RWPE2 (cell line): ENCODE data around the gene ZNF678.

Experiments used
- ATAC-seq: fragments of 200-7000 bp; cut with Tn5 transposase; 3 replicates; pipeline ENCODE4 v1.9.1; 2021; ENCODE audit warnings: low read depth
- DNase-seq: peaks from one replicate; pipeline ENCODE4 v3.0.0-alpha.2; 2020; ENCODE audit warnings: low spot score
- H3K27ac ChIP-seq: fragments of 450-650 bp; 2 replicates; pipeline ENCODE4 v1.5.1; 2017; ENCODE audit warnings: mild to moderate bottlenecking; ENCODE audit not compliant: poor library complexity, severe bottlenecking
- H3K27me3 ChIP-seq: fragments of 250-450 bp; sonication (Bioruptor Pico); 2 replicates; pipeline ENCODE4 v1.5.1; 2021; ENCODE audit warnings: mild to moderate bottlenecking, moderate library complexity; ENCODE audit not compliant: insufficient read depth, poor library complexity, severe bottlenecking
- H3K36me3 ChIP-seq: fragments of 250-450 bp; sonication (Bioruptor Pico); 2 replicates; pipeline ENCODE4 v1.5.1; 2020; ENCODE audit warnings: low read depth, mild to moderate bottlenecking, moderate library complexity
- H3K4me1 ChIP-seq: fragments of 250-450 bp; sonication (Bioruptor Pico); 2 replicates; pipeline ENCODE4 v1.5.1; 2021; ENCODE audit warnings: mild to moderate bottlenecking, moderate library complexity; ENCODE audit not compliant: insufficient read depth, poor library complexity, severe bottlenecking
- H3K4me3 ChIP-seq: fragments of 250-450 bp; sonication (Bioruptor Pico); 2 replicates; pipeline ENCODE4 v1.5.1; 2021; ENCODE audit warnings: mild to moderate bottlenecking, moderate library complexity; ENCODE audit not compliant: severe bottlenecking
- H3K9me3 ChIP-seq: fragments of 250-450 bp; sonication (Bioruptor Pico); 2 replicates; pipeline ENCODE4 v1.5.1; 2021; ENCODE audit warnings: mild to moderate bottlenecking, moderate library complexity; ENCODE audit not compliant: severe bottlenecking
- TF ChIP-seq, protein P1 (sequence below): fragments of 450-650 bp; IDR thresholded peaks from one replicate; pipeline ENCODE4 v1.5.1; 2017; ENCODE audit warnings: mild to moderate bottlenecking, moderate library complexity; ENCODE audit not compliant: poor library complexity, severe bottlenecking

Gene ZNF678

DNA sequence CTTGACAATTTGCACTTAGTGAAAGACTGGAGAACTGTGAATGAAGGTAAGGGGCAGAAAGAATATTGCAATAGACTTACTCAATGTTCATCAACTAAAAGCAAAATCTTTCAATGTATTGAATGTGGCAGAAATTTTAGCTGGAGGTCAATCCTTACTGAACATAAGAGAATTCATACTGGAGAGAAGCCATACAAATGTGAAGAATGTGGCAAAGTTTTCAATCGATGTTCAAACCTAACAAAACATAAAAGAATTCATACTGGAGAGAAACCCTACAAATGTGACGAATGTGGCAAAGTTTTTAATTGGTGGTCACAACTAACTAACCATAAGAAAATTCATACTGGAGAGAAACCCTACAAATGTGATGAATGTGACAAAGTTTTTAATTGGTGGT is 91.1 kb downstream of the ZNF678 start:
- ATAC-seq: no peak
- no peaks in the 10 kb centered on the region for H3K4me1 ChIP-seq
- no peak overlapping the region for H3K27ac ChIP-seq
- H3K9me3 ChIP-seq: peaks cover 8% of the 10 kb centered on the region
- TF ChIP-seq, protein P1, sequence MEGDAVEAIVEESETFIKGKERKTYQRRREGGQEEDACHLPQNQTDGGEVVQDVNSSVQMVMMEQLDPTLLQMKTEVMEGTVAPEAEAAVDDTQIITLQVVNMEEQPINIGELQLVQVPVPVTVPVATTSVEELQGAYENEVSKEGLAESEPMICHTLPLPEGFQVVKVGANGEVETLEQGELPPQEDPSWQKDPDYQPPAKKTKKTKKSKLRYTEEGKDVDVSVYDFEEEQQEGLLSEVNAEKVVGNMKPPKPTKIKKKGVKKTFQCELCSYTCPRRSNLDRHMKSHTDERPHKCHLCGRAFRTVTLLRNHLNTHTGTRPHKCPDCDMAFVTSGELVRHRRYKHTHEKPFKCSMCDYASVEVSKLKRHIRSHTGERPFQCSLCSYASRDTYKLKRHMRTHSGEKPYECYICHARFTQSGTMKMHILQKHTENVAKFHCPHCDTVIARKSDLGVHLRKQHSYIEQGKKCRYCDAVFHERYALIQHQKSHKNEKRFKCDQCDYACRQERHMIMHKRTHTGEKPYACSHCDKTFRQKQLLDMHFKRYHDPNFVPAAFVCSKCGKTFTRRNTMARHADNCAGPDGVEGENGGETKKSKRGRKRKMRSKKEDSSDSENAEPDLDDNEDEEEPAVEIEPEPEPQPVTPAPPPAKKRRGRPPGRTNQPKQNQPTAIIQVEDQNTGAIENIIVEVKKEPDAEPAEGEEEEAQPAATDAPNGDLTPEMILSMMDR: no peak
- no peak for DNase-seq
- H3K4me3 ChIP-seq: no peak overlapping the region
- peaks cover 6% of the 10 kb centered on the region; the same call in 1 of the 2 replicates for H3K36me3 ChIP-seq
- no peaks in the 10 kb centered on the region for H3K27me3 ChIP-seq

DNA sequence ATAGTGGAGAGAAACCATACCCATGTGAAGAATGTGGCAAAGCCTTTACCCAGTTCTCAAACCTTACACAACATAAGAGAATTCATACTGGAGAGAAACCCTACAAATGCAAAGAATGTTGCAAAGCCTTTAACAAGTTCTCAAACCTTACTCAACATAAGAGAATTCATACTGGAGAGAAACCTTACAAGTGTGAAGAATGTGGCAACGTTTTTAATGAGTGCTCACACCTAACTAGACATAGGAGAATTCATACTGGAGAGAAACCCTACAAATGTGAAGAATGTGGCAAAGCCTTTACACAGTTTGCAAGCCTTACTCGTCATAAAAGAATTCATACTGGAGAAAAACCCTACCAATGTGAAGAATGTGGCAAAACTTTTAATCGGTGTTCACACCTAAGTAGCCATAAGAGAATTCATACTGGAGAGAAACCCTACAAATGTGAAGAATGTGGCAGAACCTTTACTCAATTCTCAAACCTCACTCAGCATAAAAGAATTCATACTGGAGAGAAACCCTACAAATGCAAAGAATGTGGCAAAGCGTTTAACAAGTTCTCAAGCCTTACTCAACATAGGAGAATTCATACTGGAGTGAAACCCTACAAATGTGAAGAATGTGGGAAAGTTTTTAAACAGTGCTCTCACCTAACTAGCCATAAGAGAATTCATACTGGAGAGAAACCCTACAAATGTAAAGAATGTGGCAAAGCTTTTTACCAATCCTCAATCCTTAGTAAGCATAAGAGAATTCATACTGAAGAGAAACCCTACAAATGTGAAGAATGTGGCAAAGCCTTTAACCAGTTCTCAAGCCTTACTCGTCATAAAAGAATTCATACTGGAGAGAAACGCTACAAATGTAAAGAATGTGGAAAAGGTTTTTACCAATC is 91.7 kb downstream of the ZNF678 start:
- Histone ChIP-seq H3K36me3 (peaks cover 6% of the 10 kb centered on the region; the same call in 1 of the 2 replicates), H3K4me3 (no peak overlapping the region)
- no peak for DNase-seq

DNA sequence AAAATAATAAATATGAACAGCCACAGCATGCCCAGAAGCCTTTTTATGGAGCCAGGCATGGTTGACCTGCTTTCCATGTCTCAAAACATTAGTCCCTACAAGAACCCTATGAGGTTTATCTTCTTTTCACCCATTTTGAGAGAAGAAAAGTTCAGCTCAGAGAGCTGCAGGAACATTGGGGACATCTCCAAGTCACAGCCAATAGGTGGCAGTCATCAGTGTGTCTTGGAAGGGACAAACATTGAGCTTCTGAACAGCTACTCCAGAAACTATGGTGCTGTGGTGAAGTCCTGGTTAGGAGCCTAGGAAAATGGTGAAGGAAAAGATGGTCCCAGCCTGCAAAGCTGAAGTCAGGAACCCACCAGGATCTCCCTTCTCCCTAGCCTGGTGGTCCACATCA is 98.1 kb downstream of the ZNF678 start:
- H3K9me3 ChIP-seq: no peaks in the 10 kb centered on the region
- TF ChIP-seq, protein P1: no peak
- H3K4me3 ChIP-seq: no peak overlapping the region
- no peak for ATAC-seq
- H3K27me3 ChIP-seq: no peaks in the 10 kb centered on the region
- no peaks in the 10 kb centered on the region for H3K36me3 ChIP-seq
- no peak for DNase-seq
- no peak overlapping the region for H3K27ac ChIP-seq
- no peaks in the 10 kb centered on the region for H3K4me1 ChIP-seq

More for the DNA sequence above, 91.7 kb downstream of the ZNF678 start:
- no peak overlapping the region for H3K27ac ChIP-seq
- H3K9me3 ChIP-seq: peaks cover 8% of the 10 kb centered on the region
- ATAC-seq: no peak
- TF ChIP-seq, protein P1: no peak
- H3K4me1 ChIP-seq: no peaks in the 10 kb centered on the region
- no peaks in the 10 kb centered on the region for H3K27me3 ChIP-seq

DNA sequence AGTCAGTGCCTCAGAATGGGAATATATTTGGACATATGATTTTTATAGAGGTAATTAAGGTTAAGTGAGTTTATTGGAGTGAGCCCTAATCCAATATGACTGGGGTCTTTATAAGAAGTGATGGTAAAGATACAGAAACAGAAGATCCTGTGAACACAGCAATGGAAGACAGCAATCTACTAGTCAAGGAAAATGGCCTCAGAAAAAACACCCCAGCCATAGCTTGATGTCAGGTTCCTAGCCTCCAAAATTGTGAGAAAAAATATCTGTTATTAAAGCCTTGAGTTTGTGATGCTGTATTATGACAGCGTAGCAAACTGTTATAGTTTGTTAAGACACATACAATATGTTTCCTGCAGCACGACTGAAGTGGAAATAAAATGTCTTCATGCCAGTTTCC is 99.6 kb downstream of the ZNF678 start:
- DNase-seq (no peak), ATAC-seq (no peak)
- Histone ChIP-seq H3K9me3 (no peaks in the 10 kb centered on the region), H3K27ac (no peak overlapping the region), H3K4me3 (no peak overlapping the region), H3K4me1 (no peaks in the 10 kb centered on the region), H3K27me3 (no peaks in the 10 kb centered on the region), H3K36me3 (no peaks in the 10 kb centered on the region)
- TF ChIP-seq, protein P1: no peak

DNA sequence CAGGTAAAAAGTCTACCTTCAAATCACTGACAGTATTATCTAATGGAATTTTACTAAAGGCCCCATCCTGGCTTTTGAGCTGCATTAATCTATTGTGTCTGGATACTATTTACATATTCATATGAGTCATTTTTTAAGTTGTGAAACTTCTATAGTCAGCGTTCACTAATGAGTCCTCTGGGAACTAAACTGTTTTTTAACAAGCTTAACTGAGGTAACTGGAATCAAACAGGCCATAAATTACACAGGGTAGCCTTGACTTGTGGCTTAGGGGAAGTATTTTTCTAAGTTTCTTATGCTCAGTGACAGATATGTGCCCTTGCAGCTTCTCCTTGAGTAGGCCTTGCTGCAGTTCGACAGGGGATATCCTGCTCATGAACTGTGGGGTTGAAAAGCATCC is 102.9 kb downstream of the ZNF678 start:
- Histone ChIP-seq H3K27me3 (no peaks in the 10 kb centered on the region), H3K4me1 (no peaks in the 10 kb centered on the region), H3K4me3 (no peak overlapping the region), H3K36me3 (no peaks in the 10 kb centered on the region), H3K9me3 (no peaks in the 10 kb centered on the region), H3K27ac (no peak overlapping the region)
- TF ChIP-seq, protein P1: no peak
- DNase-seq (no peak), ATAC-seq (no peak)
